K562 (cell line): ENCODE measurements around the gene HEBP2. TPM values are rescaled to one million over a fixed set of nuclear protein-coding genes. Genes with fewer than 3 reads are reported as not detected.
A peak's percentile ranks its signal among the peaks of the same experiment; 100 is the strongest.

ENCODE experiments used
- ATAC-seq: fragments of 200-7000 bp; cut with Tn5 transposase; 3 replicates; pipeline ENCODE4 v1.9.1; 2020; ENCODE audit warnings: moderate library complexity
- BruUV-seq: library from RNA; stranded (reverse); fragments of 400-500 nt; replicated peaks from 2 replicates; lab custom pipeline; 2021; lab: Mats Ljungman, UMichigan
- CTCF ChIA-PET: fragments of 300-600 bp; formaldehyde crosslinking; extraction: SDS; loops from one replicate; lab custom pipeline; 2021; ENCODE audit warnings: low intra/inter-chr PET ratio; lab: Yijun Ruan, JAX
- POLR2A ChIA-PET: fragments of 300-600, 350-650 bp; sonication (Branson Sonifier 250); formaldehyde crosslinking; extraction: SDS; loops from one replicate; lab custom pipeline; 2021; ENCODE audit warnings: antibody characterized with exemption, inconsistent platforms; lab: Yijun Ruan, JAX
- DNase-seq, 4 experiments: peaks; one replicate each; pipeline versions ENCODE4 v3.0.0 to v3.0.0-alpha.2; 2011 to 2018; ENCODE audit warnings: low spot score in 3 of 4, mixed read lengths in 3 of 4; ENCODE audit errors: extremely low read depth in 1 of 4
- FAIRE-seq: peaks from 2 replicates; lab custom pipeline; 2011; peaks lifted over from hg19 to GRCh38; lab: Jason Lieb, UNC
- H2AFZ ChIP-seq: 2 replicates; pipeline ENCODE4 v1.6.0; 2011; ENCODE audit warnings: low read depth, low read length, control low read depth, inconsistent platforms
- H3K27ac ChIP-seq: fragments of 200-600 bp; 3 replicates; pipeline ENCODE4 v1.8.0; 2011; ENCODE audit warnings: low read depth, mild to moderate bottlenecking, control low read depth, inconsistent platforms, low read length, moderate library complexity, mixed read lengths; ENCODE audit errors: extremely low read depth
- H3K27me3 ChIP-seq, 2 experiments: fragments of 300-600 bp in 1 of 2; 2 replicates in 1 of 2; 3 replicates in 1 of 2; pipeline versions ENCODE4 v1.6.0 to v1.8.0; 2011; ENCODE audit warnings: inconsistent platforms in 2 of 2, low read length in 2 of 2, mild to moderate bottlenecking in 1 of 2, mixed read lengths in 1 of 2, moderate library complexity in 1 of 2; ENCODE audit not compliant: control insufficient read depth in 2 of 2, insufficient read depth in 2 of 2
- H3K36me3 ChIP-seq: fragments of 300-600 bp; 3 replicates; pipeline ENCODE4 v1.8.0; 2011; ENCODE audit warnings: mild to moderate bottlenecking, low read length, inconsistent platforms; ENCODE audit not compliant: control insufficient read depth, insufficient read depth
- H3K4me1 ChIP-seq, 2 experiments: fragments of 200-600 bp in 1 of 2; replicated peaks in 1 of 2; 2 replicates in 1 of 2; 3 replicates in 1 of 2; pipeline versions ENCODE4 v1.5.1 to v1.8.0; 2011; ENCODE audit warnings: inconsistent platforms in 2 of 2, low read length in 2 of 2, mild to moderate bottlenecking in 1 of 2, mixed read lengths in 1 of 2, moderate library complexity in 1 of 2; ENCODE audit not compliant: control insufficient read depth in 2 of 2, insufficient read depth in 2 of 2
- H3K4me2 ChIP-seq: 2 replicates; pipeline ENCODE4 v1.6.1; 2011; ENCODE audit warnings: low read length, control low read depth, inconsistent platforms, mixed read lengths; ENCODE audit not compliant: insufficient read depth
- H3K4me3 ChIP-seq: fragments of 200-600 bp; sonication (generic), shearing (Covaris generic); 2 replicates; pipeline ENCODE4 v1.5.1; 2016; ENCODE audit warnings: control low read depth, inconsistent platforms
- H3K79me2 ChIP-seq: fragments of 200-600 bp; 3 replicates; pipeline ENCODE4 v1.8.0; 2011; ENCODE audit warnings: low read length, inconsistent platforms; ENCODE audit not compliant: control insufficient read depth, insufficient read depth
- H3K9ac ChIP-seq, 2 experiments: 2 replicates each; pipeline versions ENCODE4 v1.6.0 to v1.6.1; 2011; ENCODE audit warnings: low read depth in 2 of 2, low read length in 2 of 2, control low read depth in 1 of 2, inconsistent platforms in 1 of 2, mild to moderate bottlenecking in 1 of 2, mixed read lengths in 1 of 2; ENCODE audit not compliant: insufficient read depth in 1 of 2
- H3K9me1 ChIP-seq: one replicate; pipeline ENCODE4 v1.6.0; 2011; ENCODE audit warnings: inconsistent platforms, mild to moderate bottlenecking, low read length, moderate library complexity; ENCODE audit not compliant: control insufficient read depth, insufficient read depth
- H3K9me3 ChIP-seq: replicated peaks from 2 replicates; pipeline ENCODE4 v1.5.1; 2011; ENCODE audit warnings: low read depth, low read length, inconsistent platforms; ENCODE audit not compliant: control insufficient read depth, insufficient read depth
- H4K20me1 ChIP-seq: replicated peaks from 2 replicates; pipeline ENCODE4 v1.6.1; 2011; ENCODE audit warnings: low read length, inconsistent platforms, mixed read lengths; ENCODE audit not compliant: control insufficient read depth, insufficient read depth
- KLF1 ChIP-seq: fragments of 450-650 bp; IDR thresholded peaks from 2 replicates; pipeline ENCODE4 v1.6.1; 2016; ENCODE audit warnings: missing genetic modification characterization, missing compliant biosample characterization
- MEIS2 ChIP-seq: fragments of 450-650 bp; IDR thresholded peaks from 2 replicates; pipeline ENCODE4 v1.6.1; 2014; ENCODE audit warnings: mild to moderate bottlenecking; ENCODE audit not compliant: partially characterized antibody
- MYBL2 ChIP-seq, 2 experiments: fragments of 450-650 bp in 1 of 2; sonication (generic) in 1 of 2; formaldehyde crosslinking in 1 of 2; IDR thresholded peaks; 2 replicates each; pipeline versions ENCODE4 v1.6.1 to v1.8.1; 2017 to 2022; ENCODE audit warnings: borderline replicate concordance in 1 of 2, inconsistent platforms in 1 of 2, low read depth in 1 of 2, mild to moderate bottlenecking in 1 of 2, missing genetic modification reagents in 1 of 2, moderate library complexity in 1 of 2
- NONO ChIP-seq, 2 experiments: fragments of 200-400 bp in 1 of 2; fragments of 450-650 bp in 1 of 2; formaldehyde crosslinking in 1 of 2; IDR thresholded peaks; 2 replicates each; pipeline ENCODE4 v1.6.1; 2017; ENCODE audit warnings: low read depth in 2 of 2, mild to moderate bottlenecking in 2 of 2, moderate library complexity in 2 of 2, low read length in 1 of 2
- POLR2A ChIP-seq: fragments of 450-650 bp; conservative IDR thresholded peaks from 2 replicates; pipeline ENCODE4 v1.6.1; 2016
- SPI1 ChIP-seq: IDR thresholded peaks from 2 replicates; pipeline ENCODE4 v1.6.1; 2011; ENCODE audit warnings: low read depth, low read length, control low read depth, borderline replicate concordance
- WGBS: fragments of 100-300 bp; shearing (Covaris generic); methylation state at CpG from one replicate; pipeline ENCODE4 v1.1.6; 2016; ENCODE audit warnings: low coverage, mixed read lengths; ENCODE audit not compliant: insufficient coverage; ENCODE audit errors: missing lambda C conversion rate; 5-methylcytosine and 5-hydroxymethylcytosine counted together
- in situ Hi-C: fragments of 300-500 bp; cut with MboI; formaldehyde crosslinking; loops from 4 replicates; pipeline ENCODE4 v1.15.0; 2018; ENCODE audit warnings: inconsistent platforms, mixed read lengths
- intact Hi-C: fragments of 100-400 bp; cut with micrococcal nuclease; formaldehyde crosslinking; loops from 2 replicates; pipeline ENCODE4 v1.14.2; 2022
- polyA plus RNA-seq, 8 experiments: library from polyadenylated mRNA; depleted of rRNA in 4 of 8; stranded (reverse) in 5 of 8; unstranded in 3 of 8; fragments of >200 nt; fragmentation: Nextera tagmentation in 2 of 8; fragmentation: Illumina TruSeq in 1 of 8; extraction: Ambion mirVana in 2 of 8; extraction: Trizol in 1 of 8; gene quantifications; 2 replicates each; pipeline versions ENCODE4 v1.2.1 to v1.2.3, GENCODE V29; 2011 to 2014; ENCODE audit warnings: inconsistent platforms in 1 of 8, missing spikeins in 1 of 8
- total RNA-seq, 7 experiments: library from RNA; depleted of rRNA in 6 of 7; stranded (reverse); fragments of >200 nt in 6 of 7; fragmentation: Illumina TruSeq in 2 of 7; extraction: Trizol in 2 of 7; gene quantifications; 2 replicates each; pipeline versions ENCODE4 v1.2.1 to v1.2.3, GENCODE V29; 2011 to 2021; ENCODE audit warnings: low replicate concordance in 1 of 7

HEBP2 gene
- total and polyA plus RNA-seq, 9 of the 15 experiments (the other 6 are each of a cell fraction or from before 2014, with no cell fraction given) = 8.5 to 63.7 (median 36.9) TPM

GRCh38 chr6:138440758-138441357 lies 36.8 kb downstream of the HEBP2 start:
- DNase-seq = no peak
- no peak overlapping the region for H3K4me3 ChIP-seq
- H3K27me3 ChIP-seq = peaks cover 3 to 8% of the 10 kb centered on the region in 2 experiments; a peak in 2 of 5 replicates
- no peak overlapping the region for H3K9ac ChIP-seq
- no peaks in the 10 kb centered on the region for H3K9me3 ChIP-seq
- H2AFZ ChIP-seq = no peak overlapping the region
- ChIA-PET POLR2A (interaction anchor here (0.6 to 1.1 kb wide), 2 partner anchors 13 to 17 kb away, joined by 3 to 4 read pairs; no protein-coding TSS in a partner anchor), CTCF (no interaction called here)
- WGBS = 0% methylated on average over 4 of the region's 4 CpGs
- no peak for ATAC-seq
- H3K4me1 ChIP-seq = no peaks in the 10 kb centered on the region
- no peaks in the 10 kb centered on the region for H3K36me3 ChIP-seq
- no peaks in the 10 kb centered on the region for H3K79me2 ChIP-seq
- H3K27ac ChIP-seq = no peak overlapping the region
- H3K9me1 ChIP-seq = no peaks in the 10 kb centered on the region
- intact Hi-C loops (no loop called here), in situ Hi-C loops (no loop called here)
- H4K20me1 ChIP-seq = no peaks in the 10 kb centered on the region
- BruUV-seq = no TSS peak
- FAIRE-seq = no peak
- no peak overlapping the region for H3K4me2 ChIP-seq
- TF ChIP-seq NONO (IDR thresholded peaks at IDR 0.05; ENCODE audit: low read depth in 2 of 2, low read length in 1 of 2) = no peak
- 0 out of 2 replicates have a peak, but pooled peaks have one; percentile 14 for TF ChIP-seq SPI1
- TF ChIP-seq POLR2A = no peak

- in situ Hi-C loops = no loop called here
- POLR2A ChIA-PET = interaction anchor here (1.1 kb wide), 1 partner anchor 14 kb away, joined by 4 read pairs; no protein-coding TSS in a partner anchor
- TF ChIP-seq KLF1 (tag) = no peak
- no peak for TF ChIP-seq MEIS2
- no peak for TF ChIP-seq MYBL2 (IDR thresholded peaks at IDR 0.05; ENCODE audit: low read depth)
- no peak for TF ChIP-seq MYBL2 (CRISPR knock-in tag; IDR thresholded peaks at IDR 0.05; ENCODE audit: borderline replicate concordance)
These were observed 37.9 kb downstream of the HEBP2 start for GRCh38 chr6:138441965-138442364.

More at GRCh38 chr6:138441965-138442364, 37.9 kb downstream of the HEBP2 start:
- H3K79me2 ChIP-seq = no peaks in the 10 kb centered on the region
- H3K9me1 ChIP-seq = no peaks in the 10 kb centered on the region
- BruUV-seq = no TSS peak
- H3K4me1 ChIP-seq = no peaks in the 10 kb centered on the region
- CTCF ChIA-PET = no interaction called here
- WGBS = 0% methylated on average over 6 of the region's 6 CpGs
- no peak for DNase-seq
- FAIRE-seq = no peak
- no peaks in the 10 kb centered on the region for H4K20me1 ChIP-seq
- H2AFZ ChIP-seq = no peak overlapping the region
- no peak overlapping the region for H3K4me3 ChIP-seq
- no peak overlapping the region for H3K4me2 ChIP-seq
- no peak overlapping the region for H3K9ac ChIP-seq
- H3K9me3 ChIP-seq = no peaks in the 10 kb centered on the region
- intact Hi-C loops = no loop called here
- no peak overlapping the region for H3K27ac ChIP-seq
- no peaks in the 10 kb centered on the region for H3K36me3 ChIP-seq
- H3K27me3 ChIP-seq = peaks cover 7 to 8% of the 10 kb centered on the region in 2 experiments; a peak in 2 of 5 replicates
- ATAC-seq = no peak
